ENCODE results near the gene PDE6B.
"Not testable (repeated sequence)": the region's sequence is repeated elsewhere in the genome, so short reads cannot be mapped to it uniquely, and the experiment has no call there.

Gene PDE6B

GRCh38 chr4:687048-687970 lies 61.9 kb downstream of the PDE6B start:
- no peak for DNase-seq

- no peak for DNase-seq
These were observed 62.8 kb downstream of the PDE6B start for GRCh38 chr4:687971-688853.

- no peak for DNase-seq
These were observed 63.7 kb downstream of the PDE6B start, which contains the start of gene SLC49A3 for GRCh38 chr4:688854-689681. TSS of gene SLC49A3 (minus strand) at chr4:689151. CDS start at chr4:689127, 24 bp downstream.

- DNase-seq: no peak
These were observed 64.3 kb downstream of the PDE6B start for GRCh38 chr4:689723-690122.

- no peak for DNase-seq
These were observed 67.6 kb downstream of the PDE6B start for GRCh38 chr4:692771-693554.

GRCh38 chr4:694341-694940 lies 69.1 kb downstream of the PDE6B start:
- DNase-seq: not testable (repeated sequence)

GRCh38 chr4:699816-700580 lies 74.6 kb downstream of the PDE6B start:
- DNase-seq: no peak

- DNase-seq: no peak
These were observed 75.4 kb downstream of the PDE6B start for GRCh38 chr4:700587-701264.

GRCh38 chr4:702618-703048 lies 77.3 kb downstream of the PDE6B start:
- no peak for DNase-seq

GRCh38 chr4:703336-704197 lies 78.2 kb downstream of the PDE6B start:
- no peak for DNase-seq

- no peak for DNase-seq
These were observed 79.0 kb downstream of the PDE6B start for GRCh38 chr4:704198-704891.

GRCh38 chr4:704971-705277 lies 79.6 kb downstream of the PDE6B start:
- no peak for DNase-seq

GRCh38 chr4:705278-706082 lies 80.1 kb downstream of the PDE6B start, which contains the start of gene PCGF3:
TSS of gene PCGF3 (plus strand) at chr4:705832. CDS start at chr4:733681, 27,849 bp downstream.
- peak; percentile 83 for DNase-seq

GRCh38 chr4:706083-706633 lies 80.8 kb downstream of the PDE6B start:
- not testable (repeated sequence) for DNase-seq

- DNase-seq: no peak
These were observed 81.6 kb downstream of the PDE6B start for GRCh38 chr4:706834-707598.

GRCh38 chr4:707929-708630 lies 82.7 kb downstream of the PDE6B start:
- DNase-seq: no peak
